GM12875 (cell line): ENCODE results near the gene SMIM1.

Experiments used
- H3K4me3 ChIP-seq: one replicate; pipeline ENCODE4 v1.5.1; 2011; ENCODE audit warnings: low read depth, low read length, control low read depth
- TF ChIP-seq, protein P1 (sequence below): IDR thresholded peaks from 2 replicates; pipeline ENCODE4 v1.5.1; 2011; ENCODE audit warnings: low read depth, mild to moderate bottlenecking, control low read depth, inconsistent platforms, low read length, moderate library complexity, borderline replicate concordance; ENCODE audit not compliant: insufficient read depth

The SMIM1 gene

GRCh38 chr1:3775490-3776230 lies 3.1 kb downstream of the SMIM1 start:
- H3K4me3 ChIP-seq = no peak overlapping the region
- TF ChIP-seq, protein P1, sequence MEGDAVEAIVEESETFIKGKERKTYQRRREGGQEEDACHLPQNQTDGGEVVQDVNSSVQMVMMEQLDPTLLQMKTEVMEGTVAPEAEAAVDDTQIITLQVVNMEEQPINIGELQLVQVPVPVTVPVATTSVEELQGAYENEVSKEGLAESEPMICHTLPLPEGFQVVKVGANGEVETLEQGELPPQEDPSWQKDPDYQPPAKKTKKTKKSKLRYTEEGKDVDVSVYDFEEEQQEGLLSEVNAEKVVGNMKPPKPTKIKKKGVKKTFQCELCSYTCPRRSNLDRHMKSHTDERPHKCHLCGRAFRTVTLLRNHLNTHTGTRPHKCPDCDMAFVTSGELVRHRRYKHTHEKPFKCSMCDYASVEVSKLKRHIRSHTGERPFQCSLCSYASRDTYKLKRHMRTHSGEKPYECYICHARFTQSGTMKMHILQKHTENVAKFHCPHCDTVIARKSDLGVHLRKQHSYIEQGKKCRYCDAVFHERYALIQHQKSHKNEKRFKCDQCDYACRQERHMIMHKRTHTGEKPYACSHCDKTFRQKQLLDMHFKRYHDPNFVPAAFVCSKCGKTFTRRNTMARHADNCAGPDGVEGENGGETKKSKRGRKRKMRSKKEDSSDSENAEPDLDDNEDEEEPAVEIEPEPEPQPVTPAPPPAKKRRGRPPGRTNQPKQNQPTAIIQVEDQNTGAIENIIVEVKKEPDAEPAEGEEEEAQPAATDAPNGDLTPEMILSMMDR = peak; percentile 82

GRCh38 chr1:3776231-3776961 lies 3.8 kb downstream of the SMIM1 start:
- H3K4me3 ChIP-seq = no peak overlapping the region
- TF ChIP-seq, protein P1 = no peak

- no peak overlapping the region for H3K4me3 ChIP-seq
- TF ChIP-seq, protein P1 = no peak
These were observed 4.6 kb downstream of the SMIM1 start for GRCh38 chr1:3777078-3777547.

- H3K4me3 ChIP-seq = no peak overlapping the region
- TF ChIP-seq, protein P1 = no peak
These were observed 5.4 kb downstream of the SMIM1 start for GRCh38 chr1:3777647-3778589.

DNA sequence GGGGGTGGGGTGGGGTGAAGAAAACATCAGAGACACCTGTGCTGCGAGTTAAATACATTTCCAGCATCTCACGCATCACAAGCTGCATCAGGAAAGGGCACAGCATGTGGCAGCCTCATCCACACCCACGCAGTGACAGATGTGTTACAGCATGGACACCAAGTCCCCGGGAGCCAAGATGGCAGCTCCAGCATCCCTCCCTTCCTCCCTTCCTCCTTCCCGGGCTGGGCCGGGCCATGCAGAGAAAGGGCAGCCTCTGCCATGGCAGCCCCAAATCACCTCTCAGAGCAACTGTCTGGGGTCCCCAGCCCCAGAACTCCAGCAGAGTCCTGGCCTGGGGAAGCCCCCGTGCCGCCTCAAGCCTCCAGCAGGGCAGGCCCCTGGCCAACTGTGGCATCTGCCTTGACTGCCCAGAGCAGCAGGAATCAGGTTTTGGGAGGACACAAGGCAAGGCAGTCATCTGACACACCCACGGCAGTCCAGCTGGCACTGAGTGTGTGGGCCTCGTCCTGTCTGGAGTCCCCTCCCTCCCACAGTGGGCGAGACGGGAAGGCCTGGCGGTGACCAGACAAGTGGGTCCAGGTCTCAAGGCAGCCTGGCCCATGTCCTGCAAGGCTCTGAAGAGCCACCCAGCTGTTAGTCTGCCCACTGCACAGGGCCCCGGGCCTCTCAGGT lies 6.2 kb downstream of the SMIM1 start:
- TF ChIP-seq, protein P1 = no peak
- H3K4me3 ChIP-seq = no peak overlapping the region

- TF ChIP-seq, protein P1 = no peak
- H3K4me3 ChIP-seq = no peak overlapping the region
These were observed 6.8 kb downstream of the SMIM1 start for GRCh38 chr1:3779265-3779911.
